Mesothelial cell of epicardium (in vitro differentiated cells): Measurements from ENCODE around the gene TEPSIN. TPM values are rescaled to one million over a fixed set of nuclear protein-coding genes. Genes with fewer than 3 reads are reported as not detected.

ENCODE experiments used
- DNase-seq, 2 experiments: peaks; one replicate each; pipeline ENCODE4 v3.0.0; 2021; ENCODE audit warnings: low spot score in 2 of 2; ENCODE audit not compliant: unreplicated experiment in 2 of 2
- H3K27ac Mint-ChIP-seq: 2 replicates; pipeline ENCODE4 v1.8.0; 2021; ENCODE audit warnings: mixed read lengths
- H3K27me3 Mint-ChIP-seq: 2 replicates; pipeline ENCODE4 v1.8.0; 2021; ENCODE audit warnings: low read depth, mixed read lengths
- H3K36me3 Mint-ChIP-seq: 2 replicates; pipeline ENCODE4 v1.8.0; 2021; ENCODE audit warnings: mixed read lengths
- H3K4me1 Mint-ChIP-seq: 2 replicates; pipeline ENCODE4 v1.8.0; 2021; ENCODE audit warnings: mixed read lengths
- H3K4me3 Mint-ChIP-seq: 2 replicates; pipeline ENCODE4 v1.8.0; 2021; ENCODE audit warnings: mild to moderate bottlenecking, moderate library complexity, mixed read lengths
- H3K9me3 Mint-ChIP-seq: 2 replicates; pipeline ENCODE4 v1.8.0; 2021; ENCODE audit warnings: mixed read lengths
- CTCF ChIP-seq: fragments of 200-600 bp; sonication (generic); IDR thresholded peaks from one replicate; pipeline ENCODE4 v1.5.0; 2021; ENCODE audit warnings: antibody characterized with exemption; ENCODE audit not compliant: unreplicated experiment
- total RNA-seq: library from RNA; stranded (reverse); gene quantifications from 3 replicates; pipeline ENCODE4 v1.2.1, GENCODE V29; 2021

Gene TEPSIN
- total RNA-seq, 1 donor from 2014 or later, result 44.6 TPM

GRCh38 chr17:81187586-81188490, 51.0 kb downstream of the TEPSIN start:
- TF ChIP-seq CTCF, result no peak
- peaks cover 5% of the 10 kb centered on the region for H3K27me3 Mint-ChIP-seq
- no peak overlapping the region for H3K4me3 Mint-ChIP-seq
- H3K36me3 Mint-ChIP-seq, result no peaks in the 10 kb centered on the region
- no peaks in the 10 kb centered on the region for H3K4me1 Mint-ChIP-seq
- no peak for DNase-seq
- H3K27ac Mint-ChIP-seq, result no peak overlapping the region
- no peaks in the 10 kb centered on the region for H3K9me3 Mint-ChIP-seq

- Mint-ChIP-seq H3K36me3 (no peaks in the 10 kb centered on the region), H3K27me3 (peaks cover 5% of the 10 kb centered on the region), H3K9me3 (no peaks in the 10 kb centered on the region), H3K27ac (no peak overlapping the region), H3K4me1 (no peaks in the 10 kb centered on the region), H3K4me3 (no peak overlapping the region)
- no peak for DNase-seq
- no peak for TF ChIP-seq CTCF
Measured at GRCh38 chr17:81187120-81187519, 51.7 kb downstream of the TEPSIN start.

GRCh38 chr17:81186203-81186602, 52.7 kb downstream of the TEPSIN start:
- peaks cover 5% of the 10 kb centered on the region for H3K27me3 Mint-ChIP-seq

GRCh38 chr17:81184555-81184954, 54.3 kb downstream of the TEPSIN start:
- Mint-ChIP-seq H3K36me3 (no peaks in the 10 kb centered on the region), H3K9me3 (no peaks in the 10 kb centered on the region), H3K4me3 (no peak overlapping the region), H3K27ac (no peak overlapping the region), H3K4me1 (no peaks in the 10 kb centered on the region), H3K27me3 (peaks cover 5% of the 10 kb centered on the region)
- no peak for TF ChIP-seq CTCF
- no peak for DNase-seq

More at GRCh38 chr17:81186203-81186602, 52.7 kb downstream of the TEPSIN start:
- no peak for TF ChIP-seq CTCF
- no peak for DNase-seq
- no peaks in the 10 kb centered on the region for H3K36me3 Mint-ChIP-seq
- H3K4me3 Mint-ChIP-seq, result no peak overlapping the region
- no peaks in the 10 kb centered on the region for H3K4me1 Mint-ChIP-seq
- no peaks in the 10 kb centered on the region for H3K9me3 Mint-ChIP-seq
- H3K27ac Mint-ChIP-seq, result no peak overlapping the region

- DNase-seq, result no peak
- H3K36me3 Mint-ChIP-seq, result no peaks in the 10 kb centered on the region
- peaks cover 5% of the 10 kb centered on the region for H3K27me3 Mint-ChIP-seq
- no peaks in the 10 kb centered on the region for H3K9me3 Mint-ChIP-seq
- no peak overlapping the region for H3K4me3 Mint-ChIP-seq
- H3K27ac Mint-ChIP-seq, result no peak overlapping the region
- no peaks in the 10 kb centered on the region for H3K4me1 Mint-ChIP-seq
- TF ChIP-seq CTCF, result no peak
Measured at GRCh38 chr17:81183807-81184206, 55.0 kb downstream of the TEPSIN start.
